BLaER1 treated with 17β-estradiol and CSF1 and Interleukin-3, amounts not matched to agents 10 nM and 100 nM (cell line): Measurements from ENCODE around the gene DCTN2.
"Not testable (repeated sequence)": the region's sequence is repeated elsewhere in the genome, so short reads cannot be mapped to it uniquely, and the experiment has no call there.

Experiments used
- H3K27ac ChIP-seq, 11 experiments: shearing (Covaris generic); formaldehyde crosslinking; 2 replicates each; pipeline ENCODE4 v1.8.1; 2022
- H3K27me3 ChIP-seq, 11 experiments: shearing (Covaris generic); formaldehyde crosslinking; 2 replicates each; pipeline ENCODE4 v1.8.1; 2022
- H3K36me3 ChIP-seq, 11 experiments: shearing (Covaris generic); formaldehyde crosslinking; 2 replicates each; pipeline ENCODE4 v1.8.1; 2022
- H3K4me1 ChIP-seq, 10 experiments: shearing (Covaris generic); formaldehyde crosslinking; 2 replicates each; pipeline ENCODE4 v1.8.1; 2022
- H3K4me2 ChIP-seq, 11 experiments: shearing (Covaris generic); formaldehyde crosslinking; 2 replicates each; pipeline ENCODE4 v1.8.1; 2022
- H3K4me3 ChIP-seq, 10 experiments: shearing (Covaris generic); formaldehyde crosslinking; 2 replicates each; pipeline ENCODE4 v1.8.1; 2022
- H3K9ac ChIP-seq, 11 experiments: shearing (Covaris generic); formaldehyde crosslinking; 2 replicates each; pipeline ENCODE4 v1.8.1; 2022
- H3K9me3 ChIP-seq, 11 experiments: shearing (Covaris generic); formaldehyde crosslinking; replicated peaks in 1 of 11; 2 replicates each; pipeline ENCODE4 v1.8.1; 2022
- H4K20me1 ChIP-seq, 11 experiments: shearing (Covaris generic); formaldehyde crosslinking; 2 replicates each; pipeline ENCODE4 v1.8.1; 2022
- Cebpa-rat ChIP-seq, 11 experiments: shearing (Covaris generic); IDR thresholded peaks; 2 replicates each; pipeline ENCODE4 v1.8.1; 2022

DCTN2 gene

DNA sequence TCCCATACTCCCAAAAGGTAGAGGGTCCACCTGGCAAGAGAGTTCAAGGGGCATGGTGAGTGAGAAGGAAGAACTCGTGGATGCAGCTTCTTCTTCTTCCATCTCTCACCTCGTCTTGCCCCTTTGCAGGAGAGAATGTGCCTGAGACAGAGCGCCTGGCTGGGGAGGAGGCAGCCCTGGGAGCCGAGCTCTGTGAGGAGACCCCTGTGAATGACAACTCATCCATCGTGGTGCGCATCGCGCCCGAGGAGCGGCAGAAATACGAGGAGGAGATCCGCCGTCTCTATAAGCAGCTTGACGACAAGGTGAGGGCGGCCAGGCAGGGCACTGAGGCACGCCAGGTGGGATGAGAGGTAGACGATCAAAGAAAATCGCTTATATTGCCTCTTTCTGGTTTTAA lies 22.9 kb upstream of the DCTN2 start:
- no peak overlapping the region for H3K4me3 ChIP-seq
- H3K4me2 ChIP-seq = no peak overlapping the region
- H4K20me1 ChIP-seq = no peaks in the 10 kb centered on the region
- no peaks in the 10 kb centered on the region for H3K9me3 ChIP-seq
- no peaks in the 10 kb centered on the region for H3K4me1 ChIP-seq
- H3K36me3 ChIP-seq = no peaks in the 10 kb centered on the region
- no peaks in the 10 kb centered on the region for H3K27me3 ChIP-seq
- H3K27ac ChIP-seq = no peak overlapping the region
- no peak overlapping the region for H3K9ac ChIP-seq
- no peak for TF ChIP-seq Cebpa-rat (IDR thresholded peaks at IDR 0.05)

DNA sequence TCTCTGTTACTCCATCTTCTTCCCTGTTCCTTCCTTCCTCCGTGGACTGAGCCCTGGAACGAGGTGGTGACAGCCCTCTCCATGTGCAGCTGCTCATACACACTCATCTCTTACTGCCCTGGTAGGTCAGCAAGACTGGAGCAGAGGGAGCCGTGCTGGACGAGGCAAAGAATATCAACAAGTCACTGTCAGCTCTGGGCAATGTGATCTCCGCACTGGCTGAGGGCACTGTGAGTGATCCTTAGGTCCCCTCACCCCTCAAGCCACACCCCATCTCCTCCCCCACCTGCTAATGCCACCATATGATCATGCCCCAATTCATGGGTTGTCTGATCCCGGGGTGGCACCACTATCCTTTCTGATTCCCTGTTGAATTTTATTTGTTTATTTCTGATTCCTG lies 21.8 kb upstream of the DCTN2 start:
- TF ChIP-seq Cebpa-rat (IDR thresholded peaks at IDR 0.05) = no peak
- H3K9me3 ChIP-seq = no peaks in the 10 kb centered on the region
- no peaks in the 10 kb centered on the region for H3K27me3 ChIP-seq
- no peaks in the 10 kb centered on the region for H4K20me1 ChIP-seq
- H3K27ac ChIP-seq = no peak overlapping the region
- no peaks in the 10 kb centered on the region for H3K36me3 ChIP-seq
- H3K4me2 ChIP-seq = no peak overlapping the region
- H3K9ac ChIP-seq = no peak overlapping the region
- H3K4me3 ChIP-seq = no peak overlapping the region
- H3K4me1 ChIP-seq = no peaks in the 10 kb centered on the region

DNA sequence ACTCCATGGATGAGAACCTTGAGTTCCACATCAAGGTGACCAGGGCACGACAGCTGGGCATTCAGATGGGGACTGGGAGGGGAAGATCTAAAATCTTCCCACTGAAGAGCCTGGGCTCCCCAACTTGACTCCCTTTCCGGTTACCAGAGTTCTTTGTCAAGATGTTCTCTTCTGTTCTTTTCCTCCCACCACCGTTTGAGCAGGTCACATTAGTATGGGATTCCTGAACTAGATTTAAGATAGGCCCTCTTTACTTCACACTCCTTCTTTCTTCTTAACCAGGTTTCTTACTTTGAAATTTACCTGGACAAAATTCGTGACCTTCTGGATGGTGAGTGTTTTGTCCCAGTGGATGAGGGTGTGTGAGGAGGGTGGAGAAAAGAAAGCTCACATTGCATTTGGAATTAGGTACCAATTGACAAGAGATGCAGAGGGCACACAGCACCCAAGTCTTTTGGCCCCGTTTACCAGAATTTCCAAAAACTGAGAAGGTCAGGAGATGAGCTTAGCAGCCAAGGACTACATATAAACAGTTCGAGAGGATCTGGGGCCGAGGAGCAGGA lies 17.3 kb upstream of the DCTN2 start:
- Histone ChIP-seq H3K4me1 (peaks cover 0 to 5% (median 0%) of the 10 kb centered on the region in 10 experiments; a peak in 1 of 20 replicates), H4K20me1 (no peaks in the 10 kb centered on the region), H3K9me3 (no peaks in the 10 kb centered on the region), H3K27ac (no peak overlapping the region), H3K4me3 (no peak overlapping the region), H3K9ac (no peak overlapping the region), H3K36me3 (no peaks in the 10 kb centered on the region), H3K4me2 (no peak overlapping the region), H3K27me3 (no peaks in the 10 kb centered on the region)
- TF ChIP-seq Cebpa-rat (IDR thresholded peaks at IDR 0.05) = no peak

DNA sequence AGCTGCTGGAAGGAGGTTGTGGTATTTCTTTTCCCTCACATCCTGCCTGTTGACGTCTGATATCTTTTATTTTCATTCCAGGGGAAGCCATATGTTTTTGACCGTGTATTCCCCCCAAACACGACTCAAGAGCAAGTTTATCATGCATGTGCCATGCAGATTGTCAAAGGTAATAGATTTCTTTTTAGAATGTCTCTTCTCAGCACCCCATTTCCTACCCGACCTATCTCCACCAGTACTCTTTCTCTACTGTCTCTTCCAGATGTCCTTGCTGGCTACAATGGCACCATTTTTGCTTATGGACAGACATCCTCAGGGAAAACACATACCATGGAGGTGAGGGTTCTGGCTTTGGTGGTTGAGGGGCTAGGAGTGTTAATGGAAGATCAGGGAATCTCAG lies 16.4 kb upstream of the DCTN2 start:
- Histone ChIP-seq H3K27me3 (no peaks in the 10 kb centered on the region), H3K4me2 (no peak overlapping the region), H3K9ac (no peak overlapping the region), H3K36me3 (no peaks in the 10 kb centered on the region), H4K20me1 (no peaks in the 10 kb centered on the region), H3K9me3 (no peaks in the 10 kb centered on the region), H3K4me1 (peaks cover 0 to 5% (median 0%) of the 10 kb centered on the region in 10 experiments; a peak in 1 of 20 replicates), H3K4me3 (no peak overlapping the region), H3K27ac (no peak overlapping the region)
- TF ChIP-seq Cebpa-rat (IDR thresholded peaks at IDR 0.05) = no peak

DNA sequence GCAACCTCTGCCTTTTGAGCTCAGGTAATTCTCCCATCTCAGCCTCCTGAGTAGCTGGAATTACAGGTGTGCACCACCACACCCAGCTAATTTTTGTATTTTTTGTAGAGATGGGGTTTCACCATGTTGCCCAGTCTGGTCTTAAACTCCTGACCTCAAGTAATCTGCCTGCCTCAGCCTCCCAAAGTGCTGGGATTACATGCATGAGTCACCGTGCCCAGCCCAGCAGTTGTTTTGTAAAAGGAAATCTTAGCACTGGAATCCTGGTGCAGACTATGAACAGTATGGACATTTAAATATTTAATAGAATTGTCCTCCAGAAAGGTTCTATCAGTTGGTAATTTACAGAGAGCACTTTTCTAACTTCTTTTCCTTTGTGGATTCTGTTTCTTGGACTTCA lies 14.1 kb upstream of the DCTN2 start:
- H4K20me1 ChIP-seq, H3K27me3 ChIP-seq, H3K4me2 ChIP-seq: not testable (repeated sequence)

DNA sequence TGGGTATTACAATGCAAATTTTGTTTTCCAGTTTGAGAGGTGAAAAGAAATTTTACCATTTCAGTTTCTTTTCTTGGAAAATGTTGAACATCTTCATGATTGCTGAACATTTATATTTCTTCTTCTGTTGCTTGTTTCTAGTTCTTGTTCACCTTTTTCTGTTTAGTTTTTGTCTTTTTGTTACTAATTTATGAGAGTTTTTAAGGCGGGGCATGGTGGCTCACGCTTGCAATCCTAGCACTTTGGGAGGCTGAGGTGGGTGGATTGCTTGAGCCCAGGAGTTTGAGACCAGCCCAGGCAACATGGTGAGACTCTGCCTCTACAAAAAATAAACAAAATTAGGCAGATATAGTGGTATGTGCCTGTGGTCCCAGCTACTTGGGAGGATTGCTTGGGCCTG lies 13.5 kb upstream of the DCTN2 start:
- Histone ChIP-seq H3K4me2 (no peak overlapping the region), H3K9ac (no peak overlapping the region), H3K9me3 (no peaks in the 10 kb centered on the region), H4K20me1 (no peaks in the 10 kb centered on the region), H3K4me1 (peaks cover 0 to 5% (median 0%) of the 10 kb centered on the region in 10 experiments; a peak in 1 of 20 replicates), H3K27ac (no peak overlapping the region), H3K36me3 (no peaks in the 10 kb centered on the region), H3K4me3 (no peak overlapping the region), H3K27me3 (no peaks in the 10 kb centered on the region)
- no peak for TF ChIP-seq Cebpa-rat (IDR thresholded peaks at IDR 0.05)

More for the DNA sequence above, 14.1 kb upstream of the DCTN2 start:
- H3K36me3 ChIP-seq, H3K27ac ChIP-seq, H3K9me3 ChIP-seq, H3K4me1 ChIP-seq, H3K4me3 ChIP-seq, H3K9ac ChIP-seq: not testable (repeated sequence)

DNA sequence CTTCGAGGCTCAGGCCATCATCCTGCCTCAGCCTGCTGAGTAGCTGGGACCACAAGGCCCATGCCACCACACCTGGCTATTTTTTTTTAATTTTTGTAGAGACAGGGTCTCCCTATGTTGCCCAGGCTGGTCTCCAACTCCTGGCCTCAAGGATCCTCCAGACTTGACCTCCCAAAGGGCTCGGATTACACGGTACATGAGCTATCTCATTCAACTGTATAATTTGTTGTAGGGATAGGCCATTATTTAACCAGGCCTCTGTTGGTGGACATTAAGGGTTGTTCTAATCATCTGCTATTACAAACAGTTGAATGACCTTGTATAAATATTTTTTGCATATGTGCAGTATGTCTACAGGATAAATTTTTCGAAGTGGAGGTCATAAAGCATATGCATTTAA lies 11.9 kb upstream of the DCTN2 start:
- TF ChIP-seq Cebpa-rat (IDR thresholded peaks at IDR 0.05) = no peak
- Histone ChIP-seq H3K27ac (no peak overlapping the region), H3K9me3 (no peaks in the 10 kb centered on the region), H4K20me1 (no peaks in the 10 kb centered on the region), H3K4me3 (no peak overlapping the region), H3K9ac (no peak overlapping the region), H3K4me1 (peaks cover 0 to 5% (median 3%) of the 10 kb centered on the region in 10 experiments; a peak in 11 of 20 replicates), H3K36me3 (no peaks in the 10 kb centered on the region), H3K4me2 (no peak overlapping the region), H3K27me3 (no peaks in the 10 kb centered on the region)

DNA sequence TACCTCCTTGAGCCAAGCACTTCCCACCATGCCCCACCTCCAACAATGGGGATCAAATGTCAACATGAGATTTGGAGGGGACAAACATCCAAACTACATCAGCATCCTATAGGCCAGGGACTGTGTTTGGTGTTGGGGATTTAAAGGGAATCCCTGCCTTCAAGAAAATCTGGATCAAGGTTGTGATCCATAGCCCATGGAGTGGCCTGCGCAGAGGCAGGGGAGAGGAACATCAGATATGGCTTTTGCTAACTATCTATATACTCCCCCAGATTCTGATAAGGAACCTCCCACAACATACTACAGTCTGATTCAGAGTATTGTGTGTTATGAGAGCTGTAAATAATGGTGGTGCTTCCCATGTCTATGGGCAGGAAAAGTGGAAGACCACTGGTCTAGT lies 7.9 kb upstream of the DCTN2 start:
- no peak overlapping the region for H3K27ac ChIP-seq
- no peak overlapping the region for H3K4me2 ChIP-seq
- H3K36me3 ChIP-seq = no peaks in the 10 kb centered on the region
- peaks cover 0 to 17% (median 15%) of the 10 kb centered on the region in 10 experiments; a peak in 16 of 20 replicates for H3K4me1 ChIP-seq
- H4K20me1 ChIP-seq = no peaks in the 10 kb centered on the region
- no peaks in the 10 kb centered on the region for H3K9me3 ChIP-seq
- no peak for TF ChIP-seq Cebpa-rat (IDR thresholded peaks at IDR 0.05)
- no peak overlapping the region for H3K9ac ChIP-seq
- no peak overlapping the region for H3K4me3 ChIP-seq
- peaks cover 18 to 31% (median 21%) of the 10 kb centered on the region in 11 experiments for H3K27me3 ChIP-seq

DNA sequence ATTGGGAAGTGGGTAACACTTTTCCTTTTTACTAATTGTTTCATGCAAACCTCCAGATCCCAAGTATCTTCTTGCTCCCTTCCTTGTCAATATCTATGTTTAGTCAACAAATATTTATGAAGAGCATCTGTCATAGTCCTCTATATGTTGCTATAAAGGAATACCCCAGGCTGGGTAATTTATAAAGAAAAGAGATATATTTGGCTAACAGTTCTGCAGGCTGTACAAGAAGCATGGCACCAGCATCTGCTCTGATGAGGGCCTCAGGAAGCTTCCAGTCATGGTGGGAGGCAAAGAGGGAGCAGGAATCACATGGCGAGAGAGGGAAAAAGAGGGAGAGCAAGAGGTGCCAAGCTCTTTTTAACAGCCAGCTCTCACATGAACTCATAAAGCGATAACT lies 7.5 kb upstream of the DCTN2 start:
- no peak for TF ChIP-seq Cebpa-rat (IDR thresholded peaks at IDR 0.05)

More for the DNA sequence above, 7.5 kb upstream of the DCTN2 start:
- Histone ChIP-seq H3K4me3 (no peak overlapping the region), H3K4me1 (peaks cover 0 to 17% (median 15%) of the 10 kb centered on the region in 10 experiments; a peak in 16 of 20 replicates), H4K20me1 (no peaks in the 10 kb centered on the region), H3K9ac (no peak overlapping the region), H3K27me3 (peaks cover 22 to 36% (median 26%) of the 10 kb centered on the region in 11 experiments), H3K27ac (no peak overlapping the region), H3K9me3 (no peaks in the 10 kb centered on the region), H3K36me3 (no peaks in the 10 kb centered on the region), H3K4me2 (no peak overlapping the region; a peak in 1 of 22 replicates)
